IPS-18a (cell line): ENCODE results near the gene FZD1.
A peak's percentile ranks its signal among the peaks of the same experiment; 100 is the strongest.

Experiments used
- H3K27ac ChIP-seq: one replicate; pipeline ENCODE4 v1.5.1; 2013; ENCODE audit warnings: low read length
- H3K27me3 ChIP-seq: one replicate; pipeline ENCODE4 v1.6.1; 2013; ENCODE audit warnings: mild to moderate bottlenecking, low read length; ENCODE audit not compliant: control insufficient read depth, insufficient read depth
- H3K36me3 ChIP-seq: one replicate; pipeline ENCODE4 v1.6.1; 2013; ENCODE audit warnings: low read depth, low read length; ENCODE audit not compliant: control insufficient read depth
- H3K4me1 ChIP-seq: one replicate; pipeline ENCODE4 v1.6.1; 2013; ENCODE audit warnings: low read depth, low read length; ENCODE audit not compliant: control insufficient read depth
- H3K4me3 ChIP-seq: one replicate; pipeline ENCODE4 v1.5.1; 2013; ENCODE audit warnings: low read length
- H3K9ac ChIP-seq: one replicate; pipeline ENCODE4 v1.6.1; 2013; ENCODE audit warnings: mild to moderate bottlenecking, low read length, moderate library complexity
- H3K9me3 ChIP-seq: one replicate; pipeline ENCODE4 v1.6.1; 2013; ENCODE audit warnings: low read depth, low read length; ENCODE audit not compliant: control insufficient read depth

Gene FZD1

GRCh38 chr7:91264046-91264923, at the start of gene FZD1:
Gene FZD1, plus strand, starts transcription at chr7:91264433. Its CDS starts 448 bp downstream, at chr7:91264881.
- Histone ChIP-seq H3K9me3 (no peaks in the 10 kb centered on the region), H3K9ac (peak within 1 kb of the TSS; percentile 40), H3K4me3 (peak within 1 kb of the TSS; percentile 71), H3K36me3 (no peaks in the 10 kb centered on the region), H3K27ac (no peak within 1 kb of the TSS), H3K27me3 (peaks cover 90% of the 10 kb centered on the region), H3K4me1 (peaks cover 21% of the 10 kb centered on the region)

- Histone ChIP-seq H3K4me1 (peaks cover 4% of the 10 kb centered on the region), H3K36me3 (no peaks in the 10 kb centered on the region), H3K9ac (no peak overlapping the region), H3K27me3 (no peaks in the 10 kb centered on the region), H3K9me3 (no peaks in the 10 kb centered on the region), H3K4me3 (no peak overlapping the region), H3K27ac (no peak overlapping the region)
These were observed 37.8 kb upstream of the FZD1 start for GRCh38 chr7:91226411-91226810.

GRCh38 chr7:91228327-91228726, 35.9 kb upstream of the FZD1 start:
- Histone ChIP-seq H3K4me3 (no peak overlapping the region), H3K27ac (no peak overlapping the region), H3K36me3 (no peaks in the 10 kb centered on the region), H3K9ac (no peak overlapping the region), H3K27me3 (no peaks in the 10 kb centered on the region), H3K4me1 (peaks cover 4% of the 10 kb centered on the region), H3K9me3 (no peaks in the 10 kb centered on the region)

GRCh38 chr7:91228927-91229558, 35.2 kb upstream of the FZD1 start:
- Histone ChIP-seq H3K9me3 (no peaks in the 10 kb centered on the region), H3K9ac (no peak overlapping the region), H3K4me3 (no peak overlapping the region), H3K36me3 (no peaks in the 10 kb centered on the region), H3K27ac (no peak overlapping the region), H3K27me3 (no peaks in the 10 kb centered on the region), H3K4me1 (peaks cover 4% of the 10 kb centered on the region)

- Histone ChIP-seq H3K36me3 (no peaks in the 10 kb centered on the region), H3K27ac (no peak overlapping the region), H3K27me3 (no peaks in the 10 kb centered on the region), H3K9ac (no peak overlapping the region), H3K4me1 (peaks cover 4% of the 10 kb centered on the region), H3K4me3 (no peak overlapping the region), H3K9me3 (no peaks in the 10 kb centered on the region)
These were observed 34.1 kb upstream of the FZD1 start for GRCh38 chr7:91230100-91230499.

- peaks cover 4% of the 10 kb centered on the region for H3K4me1 ChIP-seq
- no peaks in the 10 kb centered on the region for H3K27me3 ChIP-seq
These were observed 33.7 kb upstream of the FZD1 start for GRCh38 chr7:91230503-91230902.

GRCh38 chr7:91233212-91233611, 31.0 kb upstream of the FZD1 start:
- Histone ChIP-seq H3K36me3 (no peaks in the 10 kb centered on the region), H3K27me3 (no peaks in the 10 kb centered on the region), H3K4me3 (no peak overlapping the region), H3K4me1 (peaks cover 4% of the 10 kb centered on the region), H3K9me3 (no peaks in the 10 kb centered on the region), H3K9ac (no peak overlapping the region), H3K27ac (no peak overlapping the region)

More at GRCh38 chr7:91230503-91230902, 33.7 kb upstream of the FZD1 start:
- Histone ChIP-seq H3K9ac (no peak overlapping the region), H3K27ac (no peak overlapping the region), H3K9me3 (no peaks in the 10 kb centered on the region), H3K4me3 (no peak overlapping the region), H3K36me3 (no peaks in the 10 kb centered on the region)

- H3K36me3 ChIP-seq: no peaks in the 10 kb centered on the region
- no peaks in the 10 kb centered on the region for H3K27me3 ChIP-seq
- no peaks in the 10 kb centered on the region for H3K4me1 ChIP-seq
- H3K27ac ChIP-seq: no peak overlapping the region
- no peaks in the 10 kb centered on the region for H3K9me3 ChIP-seq
- H3K4me3 ChIP-seq: no peak overlapping the region
- H3K9ac ChIP-seq: no peak overlapping the region
These were observed 28.9 kb upstream of the FZD1 start for GRCh38 chr7:91235211-91235832.

- no peaks in the 10 kb centered on the region for H3K36me3 ChIP-seq
- no peaks in the 10 kb centered on the region for H3K9me3 ChIP-seq
- no peaks in the 10 kb centered on the region for H3K4me1 ChIP-seq
- no peak overlapping the region for H3K4me3 ChIP-seq
- H3K27me3 ChIP-seq: no peaks in the 10 kb centered on the region
- no peak overlapping the region for H3K27ac ChIP-seq
- H3K9ac ChIP-seq: no peak overlapping the region
These were observed 25.0 kb upstream of the FZD1 start for GRCh38 chr7:91239171-91239604.

GRCh38 chr7:91239772-91240171, 24.5 kb upstream of the FZD1 start:
- H3K36me3 ChIP-seq: no peaks in the 10 kb centered on the region
- no peaks in the 10 kb centered on the region for H3K27me3 ChIP-seq
- no peaks in the 10 kb centered on the region for H3K9me3 ChIP-seq
- no peak overlapping the region for H3K9ac ChIP-seq
- H3K4me1 ChIP-seq: no peaks in the 10 kb centered on the region
- H3K27ac ChIP-seq: no peak overlapping the region
- H3K4me3 ChIP-seq: no peak overlapping the region

- no peaks in the 10 kb centered on the region for H3K36me3 ChIP-seq
- no peaks in the 10 kb centered on the region for H3K27me3 ChIP-seq
- H3K4me3 ChIP-seq: no peak overlapping the region
- no peaks in the 10 kb centered on the region for H3K4me1 ChIP-seq
- H3K9ac ChIP-seq: no peak overlapping the region
- H3K9me3 ChIP-seq: no peaks in the 10 kb centered on the region
- H3K27ac ChIP-seq: no peak overlapping the region
These were observed 23.8 kb upstream of the FZD1 start for GRCh38 chr7:91240376-91240941.
